Gastrocnemius medialis (tissue), 4 donors: ENCODE results near the gene HSFY2. TPM values are rescaled to one million over a fixed set of nuclear protein-coding genes. Genes with fewer than 3 reads are reported as not detected.
"Not testable (repeated sequence)": the region's sequence is repeated elsewhere in the genome, so short reads cannot be mapped to it uniquely, and the experiment has no call there.

Source experiments
- ATAC-seq, 2 donors: fragments of 150-250 bp; one replicate each; pipeline ENCODE4 v1.9.1; 2016
- DNase-seq, 2 donors: peaks; one replicate each; pipeline ENCODE4 v3.0.0-alpha.2; 2019
- H3K27ac ChIP-seq, 4 donors: fragments of 200-600 bp; sonication (generic); 1 replicate in 1 of 4; 2 replicates in 3 of 4; pipeline ENCODE4 v1.5.1; 2016 to 2018; ENCODE audit warnings: mild to moderate bottlenecking in 2 of 4, moderate library complexity in 1 of 4
- H3K27me3 ChIP-seq, 3 donors: fragments of 200-600 bp; sonication (generic) in 2 of 3; 1 replicate in 1 of 3; 2 replicates in 2 of 3; pipeline versions ENCODE4 v1.5.1 to v1.6.0; 2016 to 2019; ENCODE audit warnings: mild to moderate bottlenecking in 1 of 3, moderate library complexity in 1 of 3
- H3K36me3 ChIP-seq, 2 donors: fragments of 200-600 bp; sonication (generic) in 1 of 2; one replicate each; pipeline ENCODE4 v1.5.1; 2017 to 2018
- H3K4me1 ChIP-seq, 2 donors: fragments of 200-600 bp; sonication (generic) in 1 of 2; one replicate each; pipeline ENCODE4 v1.5.1; 2016 to 2017; ENCODE audit warnings: mild to moderate bottlenecking in 2 of 2
- H3K4me3 ChIP-seq, 4 donors: fragments of 200-600 bp; sonication (generic) in 3 of 4; 1 replicate in 1 of 4; 2 replicates in 3 of 4; pipeline ENCODE4 v1.5.1; 2016 to 2019; ENCODE audit warnings: mild to moderate bottlenecking in 2 of 4
- H3K9me3 ChIP-seq, 3 donors: fragments of 200-600 bp; sonication (generic) in 2 of 3; 1 replicate in 1 of 3; 2 replicates in 2 of 3; pipeline ENCODE4 v1.5.1; 2016 to 2019
- in situ Hi-C, 4 donors: fragments of 200-750 bp; cut with MboI; loops; one replicate each; pipeline versions ENCODE4 v1.15.0 to v1.8.0; 2017; ENCODE audit warnings: low sequenced_read_pairs in 4 of 4
- intact Hi-C: fragments of 100-400 bp; cut with DNase I; formaldehyde crosslinking; loops from one replicate; pipeline ENCODE4 v1.15.1; 2023; ENCODE audit warnings: low total_unique reads
- total RNA-seq, 4 donors: library from RNA; depleted of rRNA; stranded (reverse); fragments of >200 nt; gene quantifications; one replicate each; pipeline versions ENCODE4 v1.1.0 to v1.2.3, GENCODE V29; 2016

HSFY2 gene, protein sequence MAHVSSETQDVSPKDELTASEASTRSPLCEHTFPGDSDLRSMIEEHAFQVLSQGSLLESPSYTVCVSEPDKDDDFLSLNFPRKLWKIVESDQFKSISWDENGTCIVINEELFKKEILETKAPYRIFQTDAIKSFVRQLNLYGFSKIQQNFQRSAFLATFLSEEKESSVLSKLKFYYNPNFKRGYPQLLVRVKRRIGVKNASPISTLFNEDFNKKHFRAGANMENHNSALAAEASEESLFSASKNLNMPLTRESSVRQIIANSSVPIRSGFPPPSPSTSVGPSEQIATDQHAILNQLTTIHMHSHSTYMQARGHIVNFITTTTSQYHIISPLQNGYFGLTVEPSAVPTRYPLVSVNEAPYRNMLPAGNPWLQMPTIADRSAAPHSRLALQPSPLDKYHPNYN
- total RNA-seq = not detected

DNA sequence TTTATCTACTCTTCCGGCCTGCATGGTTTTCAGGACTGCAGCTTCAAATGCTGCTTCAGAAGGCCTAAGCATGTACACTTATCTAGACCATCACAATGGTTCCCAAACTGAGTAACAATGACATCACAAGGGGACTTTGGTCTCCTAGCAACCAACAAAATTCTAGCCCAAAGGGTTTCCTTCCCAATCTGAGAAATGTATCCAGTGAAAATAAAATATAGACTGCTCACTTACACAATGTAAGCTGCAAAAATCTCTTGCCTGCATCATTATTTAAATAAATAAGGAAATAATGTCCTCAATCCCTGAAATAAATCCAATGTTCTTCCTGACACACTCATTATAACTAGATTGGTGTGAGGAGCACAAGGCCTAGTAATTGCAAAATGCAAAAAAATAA lies at the start of gene HSFY2:
Gene HSFY2 (minus strand): TSS at position 101 of the 400 bp plus-strand sequence. CDS start 117 bp downstream, outside the sequence.
- H3K27ac ChIP-seq, in situ Hi-C loops, H3K4me1 ChIP-seq, H3K9me3 ChIP-seq, DNase-seq, H3K36me3 ChIP-seq, ATAC-seq, intact Hi-C loops, H3K4me3 ChIP-seq, H3K27me3 ChIP-seq: not testable (repeated sequence)

DNA sequence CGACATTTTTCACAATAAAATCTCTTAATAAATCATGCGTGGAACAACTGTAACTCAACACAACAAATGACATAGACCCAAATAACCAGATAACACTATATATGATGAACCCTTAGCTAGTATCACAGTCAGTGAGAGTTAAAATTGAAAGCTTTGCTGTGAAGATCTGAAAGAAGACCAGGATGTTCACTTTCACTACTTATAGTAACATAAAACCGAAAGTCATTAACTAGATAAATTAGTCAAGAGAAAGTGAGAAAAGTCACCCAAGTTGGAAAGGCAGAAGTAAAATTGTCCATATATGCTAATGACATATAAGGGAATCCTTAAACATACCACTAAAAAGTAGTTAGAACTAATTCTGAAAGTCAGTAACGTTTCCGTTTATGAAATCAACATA lies 42.2 kb upstream of the HSFY2 start:
- in situ Hi-C loops, intact Hi-C loops: not testable (repeated sequence)

DNA sequence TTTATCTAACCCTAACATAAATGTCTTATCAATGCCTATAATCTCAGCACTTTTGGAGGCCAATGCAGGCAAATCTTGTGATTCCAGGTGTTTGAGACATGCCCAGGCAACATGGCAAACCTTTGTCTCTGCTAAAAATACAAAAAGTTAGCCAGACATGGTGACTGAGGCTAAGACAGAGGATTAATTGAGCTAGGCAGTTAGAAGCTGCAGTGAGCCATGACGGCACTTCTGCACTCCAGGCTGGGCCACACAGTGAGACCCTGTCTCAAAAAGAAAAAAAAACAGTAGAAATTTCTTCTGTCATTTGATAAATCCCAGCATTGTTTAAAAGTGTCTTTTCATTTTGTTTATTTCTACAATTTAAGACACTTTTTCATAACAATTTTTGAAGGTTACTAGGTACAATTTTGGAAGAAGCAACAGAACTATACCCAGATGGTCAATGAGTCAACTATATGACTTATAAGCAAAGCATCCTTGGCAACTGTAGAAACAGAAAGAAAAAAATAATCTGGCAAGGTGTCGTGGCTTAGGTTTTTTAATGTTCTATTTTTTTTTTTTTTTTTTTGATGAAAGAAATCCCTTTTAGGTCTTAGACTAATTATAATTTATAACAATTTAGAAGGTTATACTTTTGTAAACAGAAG lies 15.3 kb upstream of the HSFY2 start:
- intact Hi-C loops, H3K4me1 ChIP-seq, ATAC-seq, H3K4me3 ChIP-seq, H3K36me3 ChIP-seq, in situ Hi-C loops, DNase-seq, H3K9me3 ChIP-seq, H3K27ac ChIP-seq, H3K27me3 ChIP-seq: not testable (repeated sequence)

More for the DNA sequence above, 42.2 kb upstream of the HSFY2 start:
- not testable (repeated sequence) for H3K27me3 ChIP-seq, H3K36me3 ChIP-seq, ATAC-seq, H3K27ac ChIP-seq, DNase-seq, H3K4me3 ChIP-seq, H3K4me1 ChIP-seq, H3K9me3 ChIP-seq

DNA sequence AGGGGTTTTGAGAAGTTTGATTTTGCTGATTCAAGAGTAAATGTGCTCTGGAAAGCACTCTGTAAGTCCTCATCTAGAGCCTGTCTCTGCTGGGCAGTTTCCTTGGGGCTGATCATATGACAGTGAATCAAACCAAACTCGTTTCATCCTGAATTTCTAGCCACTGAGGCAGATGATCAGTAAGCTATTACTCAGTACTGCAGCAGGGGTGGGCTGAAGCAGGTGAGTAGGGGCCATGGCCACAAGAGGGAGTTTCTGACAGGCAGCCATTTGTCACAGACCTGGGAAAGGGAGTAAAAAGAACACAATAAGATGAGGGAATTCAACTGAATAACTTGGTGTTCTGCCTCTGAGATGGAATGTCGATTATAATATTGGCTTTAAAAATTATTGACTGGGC lies 19.5 kb downstream of the HSFY2 start:
- in situ Hi-C loops, ATAC-seq, H3K27me3 ChIP-seq: not testable (repeated sequence)

DNA sequence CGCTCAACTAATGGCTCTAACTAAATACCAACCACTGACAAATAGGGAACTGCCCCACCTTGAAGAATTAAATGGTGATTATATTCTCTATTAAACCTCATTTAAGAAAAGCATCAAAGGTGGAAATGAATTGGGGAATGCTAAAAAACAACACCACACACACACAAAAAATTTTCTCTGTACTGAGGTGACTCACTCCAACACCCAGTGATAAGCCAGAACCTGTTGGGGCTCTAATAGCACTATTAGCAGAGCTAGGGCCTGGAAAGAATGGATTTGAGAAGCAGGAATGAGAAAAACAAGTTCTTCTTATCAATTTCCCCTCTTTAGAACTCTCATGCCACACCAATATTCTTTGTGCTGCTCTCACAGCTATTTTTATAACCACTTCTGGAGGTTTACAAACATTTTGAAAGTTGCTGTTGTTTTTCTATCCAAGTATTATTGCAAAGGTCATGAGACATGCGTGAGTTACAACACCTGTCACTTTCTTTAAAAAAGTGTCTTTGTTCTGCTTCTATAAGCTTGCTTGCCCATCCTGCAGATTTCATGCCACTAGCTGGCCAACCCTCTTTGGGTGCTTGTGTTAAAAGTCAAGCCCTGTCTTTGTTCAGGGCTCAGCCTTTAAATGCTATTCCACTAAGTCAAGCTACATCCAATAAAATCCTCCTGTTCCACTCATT lies 20.3 kb downstream of the HSFY2 start:
- DNase-seq, H3K27ac ChIP-seq, H3K27me3 ChIP-seq, H3K9me3 ChIP-seq, ATAC-seq, H3K4me1 ChIP-seq, in situ Hi-C loops, intact Hi-C loops, H3K4me3 ChIP-seq, H3K36me3 ChIP-seq: not testable (repeated sequence)

More for the DNA sequence above, 19.5 kb downstream of the HSFY2 start:
- H3K27ac ChIP-seq, H3K36me3 ChIP-seq, intact Hi-C loops, DNase-seq, H3K9me3 ChIP-seq, H3K4me1 ChIP-seq, H3K4me3 ChIP-seq: not testable (repeated sequence)

DNA sequence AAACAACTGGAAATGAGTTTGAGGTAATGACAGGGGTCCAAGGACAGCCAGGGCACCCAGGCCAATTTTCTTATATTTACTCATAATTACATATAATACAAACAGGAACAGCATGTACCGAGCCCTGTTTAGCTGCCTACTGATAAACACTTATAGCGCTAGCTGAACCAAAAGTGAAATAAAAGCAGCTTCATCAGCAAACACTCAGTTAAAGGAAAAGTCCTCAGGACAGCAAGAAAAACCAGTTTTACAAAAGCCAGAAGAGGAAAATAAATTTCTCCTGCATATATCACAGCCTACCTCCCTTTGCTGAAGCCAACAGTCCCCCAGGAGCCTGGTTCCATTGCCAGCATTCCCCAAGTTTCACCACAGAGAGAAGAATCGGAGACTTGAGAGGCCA lies 49.8 kb downstream of the HSFY2 start:
- H3K27ac ChIP-seq, H3K27me3 ChIP-seq, in situ Hi-C loops, H3K4me3 ChIP-seq, H3K9me3 ChIP-seq, DNase-seq, ATAC-seq, H3K4me1 ChIP-seq, H3K36me3 ChIP-seq, intact Hi-C loops: not testable (repeated sequence)

Other genes with a start within 250 kb of the HSFY2 start
- not detected for gene HSFY1, start 227.0 kb downstream of the HSFY2 start, total RNA-seq